Calu3 (cell line): ENCODE data around the gene PPP1R9B. TPM values are rescaled to one million over a fixed set of nuclear protein-coding genes. Genes with fewer than 3 reads are reported as not detected.

Source experiments
- BruUV-seq: library from RNA; stranded (reverse); fragments of 400-500 nt; replicated peaks from 2 replicates; lab custom pipeline; 2021; lab: Mats Ljungman, UMichigan
- CTCF ChIA-PET: fragments of 300-600 bp; sonication (Branson Sonifier 250); formaldehyde crosslinking; loops from one replicate; lab custom pipeline; 2022; ENCODE audit warnings: antibody characterized with exemption; lab: Charles Lee
- DNase-seq: peaks from one replicate; pipeline ENCODE4 v3.0.0; 2022
- H3K27ac Mint-ChIP-seq: one replicate; pipeline ENCODE4 v1.8.0; 2022; ENCODE audit warnings: mixed read lengths; ENCODE audit not compliant: unreplicated experiment
- H3K27me3 Mint-ChIP-seq: one replicate; pipeline ENCODE4 v1.8.0; 2022; ENCODE audit warnings: mixed read lengths; ENCODE audit not compliant: unreplicated experiment
- H3K36me3 Mint-ChIP-seq: one replicate; pipeline ENCODE4 v1.8.0; 2022; ENCODE audit warnings: mild to moderate bottlenecking, moderate library complexity, mixed read lengths; ENCODE audit not compliant: insufficient read depth, unreplicated experiment
- H3K4me1 Mint-ChIP-seq: one replicate; pipeline ENCODE4 v1.8.0; 2022; ENCODE audit warnings: mild to moderate bottlenecking, low read depth, mixed read lengths; ENCODE audit not compliant: unreplicated experiment
- H3K4me3 Mint-ChIP-seq: one replicate; pipeline ENCODE4 v1.8.0; 2022; ENCODE audit warnings: mild to moderate bottlenecking, low read depth, moderate library complexity, mixed read lengths; ENCODE audit not compliant: unreplicated experiment
- H3K9me3 Mint-ChIP-seq: one replicate; pipeline ENCODE4 v1.8.0; 2022; ENCODE audit warnings: low read depth, mixed read lengths; ENCODE audit not compliant: unreplicated experiment
- intact Hi-C: fragments of 100-400 bp; cut with micrococcal nuclease; formaldehyde crosslinking; loops from one replicate; pipeline ENCODE4 v1.10.0; 2022; ENCODE audit not compliant: unreplicated experiment
- total RNA-seq: library from RNA; stranded (reverse); gene quantifications from 2 replicates; pipeline ENCODE4 v1.2.3, GENCODE V29; 2022
- TF ChIP-seq, protein P1 (sequence below): fragments of 200-600 bp; IDR thresholded peaks from one replicate; pipeline ENCODE4 v1.8.0; 2022; ENCODE audit warnings: antibody characterized with exemption; ENCODE audit not compliant: unreplicated experiment

Gene PPP1R9B
- total RNA-seq, 1 experiment from 2014 or later, result 74.3 TPM

DNA sequence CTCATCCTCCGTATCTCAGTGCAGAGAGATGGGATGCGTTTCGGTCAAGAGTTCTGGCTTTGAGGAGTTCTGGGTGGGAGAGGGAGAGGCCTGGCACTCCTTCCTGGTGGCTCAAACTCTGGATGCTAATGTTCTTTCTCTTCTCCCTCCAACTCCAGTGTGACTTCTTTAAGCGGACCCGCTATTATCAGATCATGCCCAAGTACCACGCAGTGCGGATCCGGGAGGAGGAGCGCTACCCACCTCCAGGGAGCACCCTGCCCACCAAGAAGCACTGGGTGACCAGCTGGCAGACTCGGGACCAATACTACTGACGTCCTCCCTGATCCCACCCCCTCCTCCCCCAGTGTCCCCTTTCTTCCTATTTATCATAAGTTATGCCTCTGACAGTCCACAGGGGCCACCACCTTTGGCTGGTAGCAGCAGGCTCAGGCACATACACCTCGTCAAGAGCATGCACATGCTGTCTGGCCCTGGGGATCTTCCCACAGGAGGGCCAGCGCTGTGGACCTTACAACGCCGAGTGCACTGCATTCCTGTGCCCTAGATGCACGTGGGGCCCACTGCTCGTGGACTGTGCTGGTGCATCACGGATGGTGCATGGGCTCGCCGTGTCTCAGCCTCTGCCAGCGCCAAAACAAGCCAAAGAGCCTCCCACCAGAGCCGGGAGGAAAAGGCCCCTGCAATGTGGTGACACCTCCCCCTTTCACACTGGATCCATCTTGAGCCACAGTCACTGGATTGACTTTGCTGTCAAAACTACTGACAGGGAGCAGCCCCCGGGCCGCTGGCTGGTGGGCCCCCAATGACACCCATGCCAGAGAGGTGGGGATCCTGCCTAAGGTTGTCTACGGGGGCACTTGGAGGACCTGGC, 61.3 kb downstream of the PPP1R9B start:
- no TSS peak for BruUV-seq
- Mint-ChIP-seq H3K27me3 (no peaks in the 10 kb centered on the region), H3K27ac (peak overlapping the region; percentile 65), H3K9me3 (no peaks in the 10 kb centered on the region), H3K36me3 (peaks cover 91% of the 10 kb centered on the region), H3K4me3 (no peak overlapping the region), H3K4me1 (peaks cover 12% of the 10 kb centered on the region)
- CTCF ChIA-PET, result no interaction called here
- TF ChIP-seq, protein P1, sequence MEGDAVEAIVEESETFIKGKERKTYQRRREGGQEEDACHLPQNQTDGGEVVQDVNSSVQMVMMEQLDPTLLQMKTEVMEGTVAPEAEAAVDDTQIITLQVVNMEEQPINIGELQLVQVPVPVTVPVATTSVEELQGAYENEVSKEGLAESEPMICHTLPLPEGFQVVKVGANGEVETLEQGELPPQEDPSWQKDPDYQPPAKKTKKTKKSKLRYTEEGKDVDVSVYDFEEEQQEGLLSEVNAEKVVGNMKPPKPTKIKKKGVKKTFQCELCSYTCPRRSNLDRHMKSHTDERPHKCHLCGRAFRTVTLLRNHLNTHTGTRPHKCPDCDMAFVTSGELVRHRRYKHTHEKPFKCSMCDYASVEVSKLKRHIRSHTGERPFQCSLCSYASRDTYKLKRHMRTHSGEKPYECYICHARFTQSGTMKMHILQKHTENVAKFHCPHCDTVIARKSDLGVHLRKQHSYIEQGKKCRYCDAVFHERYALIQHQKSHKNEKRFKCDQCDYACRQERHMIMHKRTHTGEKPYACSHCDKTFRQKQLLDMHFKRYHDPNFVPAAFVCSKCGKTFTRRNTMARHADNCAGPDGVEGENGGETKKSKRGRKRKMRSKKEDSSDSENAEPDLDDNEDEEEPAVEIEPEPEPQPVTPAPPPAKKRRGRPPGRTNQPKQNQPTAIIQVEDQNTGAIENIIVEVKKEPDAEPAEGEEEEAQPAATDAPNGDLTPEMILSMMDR, result no peak
- intact Hi-C loops, result loop anchor here (10.0 kb wide), 1 partner anchor 204 kb away; no protein-coding TSS in a partner anchor
- no peak for DNase-seq

DNA sequence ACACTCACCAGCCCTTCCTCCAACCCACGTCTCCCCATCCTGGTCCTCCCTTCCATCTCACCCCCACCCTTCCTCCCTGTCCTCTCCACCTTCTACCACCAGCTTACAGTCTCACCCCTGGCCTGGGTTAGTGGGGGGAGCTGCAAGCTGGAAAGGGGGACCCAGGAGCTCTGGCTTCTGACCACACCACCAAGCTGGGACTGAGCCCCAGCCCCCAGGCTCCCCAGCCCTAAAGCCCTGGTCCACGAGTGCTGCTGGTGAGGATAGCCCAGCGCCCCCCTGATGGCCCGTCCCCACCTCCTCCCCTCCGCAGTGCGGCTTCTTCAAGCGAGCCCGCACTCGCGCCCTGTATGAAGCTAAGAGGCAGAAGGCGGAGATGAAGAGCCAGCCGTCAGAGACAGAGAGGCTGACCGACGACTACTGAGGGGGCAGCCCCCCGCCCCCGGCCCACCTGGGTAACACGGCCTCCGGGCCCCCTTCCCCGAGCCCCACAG, 62.5 kb downstream of the PPP1R9B start:
- peak overlapping the region; percentile 65 for H3K27ac Mint-ChIP-seq
- H3K36me3 Mint-ChIP-seq, result peaks cover 91% of the 10 kb centered on the region
- TF ChIP-seq, protein P1, result no peak
- CTCF ChIA-PET, result interaction anchor here (0.7 to 1.7 kb wide), 8 partner anchors 10 to 90 kb away, joined by 3 to 35 read pairs (median 3); no protein-coding TSS in a partner anchor
- H3K9me3 Mint-ChIP-seq, result no peaks in the 10 kb centered on the region
- no peaks in the 10 kb centered on the region for H3K27me3 Mint-ChIP-seq
- peaks cover 1% of the 10 kb centered on the region for H3K4me1 Mint-ChIP-seq
- BruUV-seq, result no TSS peak
- intact Hi-C loops, result loop anchor here (1.0 to 10.0 kb wide), 2 partner anchors 61 to 203 kb away; no protein-coding TSS in a partner anchor
- DNase-seq, result no peak
- no peak overlapping the region for H3K4me3 Mint-ChIP-seq

DNA sequence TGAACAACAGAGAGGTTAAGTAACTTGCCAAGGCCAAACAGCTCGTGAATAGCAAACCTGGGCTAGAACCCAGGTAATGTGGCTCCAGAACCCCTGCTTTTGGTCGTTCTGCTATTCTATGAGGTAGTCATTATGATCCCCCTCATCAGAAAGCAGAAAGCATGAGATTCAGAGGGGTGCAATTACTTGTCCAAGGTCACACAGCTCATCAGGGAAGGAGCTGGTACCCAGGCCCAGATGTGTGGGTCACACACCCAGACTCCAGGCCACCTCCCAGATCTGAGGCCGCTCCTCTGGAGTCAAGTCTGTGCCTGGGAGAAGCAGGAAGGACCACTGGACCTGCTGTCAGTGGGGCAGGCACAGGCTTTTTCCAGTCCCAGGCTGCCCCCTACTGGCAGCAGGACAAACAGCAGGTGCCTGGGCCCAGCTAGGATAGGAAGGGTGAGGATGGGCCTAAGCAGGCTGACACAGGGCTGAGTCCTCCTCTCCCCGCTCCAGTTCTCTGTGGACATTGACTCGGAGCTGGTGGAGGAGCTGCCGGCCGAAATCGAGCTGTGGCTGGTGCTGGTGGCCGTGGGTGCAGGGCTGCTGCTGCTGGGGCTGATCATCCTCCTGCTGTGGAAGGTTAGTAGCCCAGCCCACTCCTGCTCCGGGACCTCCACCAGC, 63.1 kb downstream of the PPP1R9B start:
- peak; percentile 91 for DNase-seq
- TF ChIP-seq, protein P1, result peak; percentile 98
- no TSS peak for BruUV-seq
- intact Hi-C loops, result loop anchor here (1.0 to 10.0 kb wide), 2 partner anchors 60 to 203 kb away; no protein-coding TSS in a partner anchor
- no peaks in the 10 kb centered on the region for H3K27me3 Mint-ChIP-seq
- H3K36me3 Mint-ChIP-seq, result peaks cover 93% of the 10 kb centered on the region
- no peak overlapping the region for H3K4me3 Mint-ChIP-seq
- CTCF ChIA-PET, result interaction anchor here (0.7 to 1.7 kb wide), 9 partner anchors 10 to 148 kb away, joined by 3 to 35 read pairs (median 3); no protein-coding TSS in a partner anchor
- H3K9me3 Mint-ChIP-seq, result no peaks in the 10 kb centered on the region
- peak overlapping the region; percentile 65 for H3K27ac Mint-ChIP-seq
- no peaks in the 10 kb centered on the region for H3K4me1 Mint-ChIP-seq

Other genes starting within 250 kb of the PPP1R9B start
- gene DLX4, start 181.5 kb downstream of the PPP1R9B start, total RNA-seq, result 2.4 and 2.5 TPM in 2 replicates
- not detected in 2 replicates for gene DLX3, start 155.5 kb downstream of the PPP1R9B start, total RNA-seq
- gene ITGA3, start 94.6 kb downstream of the PPP1R9B start, total RNA-seq, result 539 and 709 TPM in 2 replicates
- 29.5 and 39.1 TPM in 2 replicates for gene PDK2, start 55.3 kb downstream of the PPP1R9B start, total RNA-seq
- not detected in 2 replicates for gene SAMD14, start 20.5 kb downstream of the PPP1R9B start, total RNA-seq
- not detected in 2 replicates for gene SGCA, start 15.3 kb upstream of the PPP1R9B start, total RNA-seq
- gene COL1A1, start 51.0 kb upstream of the PPP1R9B start, total RNA-seq, result 5.5 and 9.4 TPM in 2 replicates
- 4.8 and 8.9 TPM in 2 replicates for gene TMEM92, start 123.8 kb upstream of the PPP1R9B start, total RNA-seq
- gene XYLT2, start 195.4 kb upstream of the PPP1R9B start, total RNA-seq, result 44.3 and 49.3 TPM in 2 replicates
- gene MRPL27, start 222.5 kb upstream of the PPP1R9B start, total RNA-seq, result 79.0 and 84.0 TPM in 2 replicates
- 32.6 and 33.5 TPM in 2 replicates for gene EME1, start 222.6 kb upstream of the PPP1R9B start, total RNA-seq
- gene LRRC59, start 246.8 kb upstream of the PPP1R9B start, total RNA-seq, result 205 and 212 TPM in 2 replicates